Measurements from ENCODE around the gene BEND5.

DNA sequence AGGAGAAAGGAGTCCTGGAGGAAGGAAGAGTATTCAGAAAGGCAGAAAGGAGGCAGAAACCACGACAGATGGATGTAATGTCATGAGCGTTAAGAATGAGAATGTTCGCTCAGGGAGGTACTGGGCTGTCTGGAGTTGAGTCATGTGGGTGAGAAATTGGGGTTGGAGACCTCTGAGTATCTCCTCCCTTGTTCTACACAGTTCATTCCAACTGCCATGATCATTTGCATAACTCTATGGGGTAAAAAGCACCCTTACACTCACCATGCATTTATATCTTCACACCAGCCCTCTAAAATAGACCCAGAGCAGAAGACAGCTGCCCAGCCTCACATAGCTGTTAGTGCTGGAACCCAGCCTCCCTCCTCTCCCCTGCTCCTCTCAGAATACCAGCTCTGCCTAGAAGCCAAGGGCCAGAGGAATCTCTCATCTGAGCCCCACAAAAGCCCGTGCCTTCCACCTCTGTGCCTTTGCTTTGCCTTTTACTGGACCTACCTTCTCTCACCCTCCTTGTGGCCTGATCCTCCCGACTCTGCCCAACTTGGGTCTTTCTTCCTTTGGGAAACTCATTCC lies 85.2 kb downstream of the BEND5 start:
- no peak for TF ChIP-seq POLR2A (IDR thresholded peaks at IDR 0.05)
- TF ChIP-seq, protein P1, sequence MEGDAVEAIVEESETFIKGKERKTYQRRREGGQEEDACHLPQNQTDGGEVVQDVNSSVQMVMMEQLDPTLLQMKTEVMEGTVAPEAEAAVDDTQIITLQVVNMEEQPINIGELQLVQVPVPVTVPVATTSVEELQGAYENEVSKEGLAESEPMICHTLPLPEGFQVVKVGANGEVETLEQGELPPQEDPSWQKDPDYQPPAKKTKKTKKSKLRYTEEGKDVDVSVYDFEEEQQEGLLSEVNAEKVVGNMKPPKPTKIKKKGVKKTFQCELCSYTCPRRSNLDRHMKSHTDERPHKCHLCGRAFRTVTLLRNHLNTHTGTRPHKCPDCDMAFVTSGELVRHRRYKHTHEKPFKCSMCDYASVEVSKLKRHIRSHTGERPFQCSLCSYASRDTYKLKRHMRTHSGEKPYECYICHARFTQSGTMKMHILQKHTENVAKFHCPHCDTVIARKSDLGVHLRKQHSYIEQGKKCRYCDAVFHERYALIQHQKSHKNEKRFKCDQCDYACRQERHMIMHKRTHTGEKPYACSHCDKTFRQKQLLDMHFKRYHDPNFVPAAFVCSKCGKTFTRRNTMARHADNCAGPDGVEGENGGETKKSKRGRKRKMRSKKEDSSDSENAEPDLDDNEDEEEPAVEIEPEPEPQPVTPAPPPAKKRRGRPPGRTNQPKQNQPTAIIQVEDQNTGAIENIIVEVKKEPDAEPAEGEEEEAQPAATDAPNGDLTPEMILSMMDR (IDR thresholded peaks at IDR 0.05) = no peak
- TF ChIP-seq POLR2AphosphoS5 (IDR thresholded peaks at IDR 0.05) = no peak

All from transverse colon (tissue), 4 donors.